HL-60/S4 treated with retinoic acid at 250 ng/mL for 4 days and 3 days (cell line): ENCODE measurements around the gene BRMS1L.
"Not testable (repeated sequence)": the region's sequence is repeated elsewhere in the genome, so short reads cannot be mapped to it uniquely, and the experiment has no call there.

Experiments used
- in situ Hi-C: fragments of 300-500 bp; cut with MboI; formaldehyde crosslinking; loops from 2 replicates; pipeline ENCODE4 v1.7.0; 2022; ENCODE audit warnings: low sequenced_read_pairs

The BRMS1L gene

DNA sequence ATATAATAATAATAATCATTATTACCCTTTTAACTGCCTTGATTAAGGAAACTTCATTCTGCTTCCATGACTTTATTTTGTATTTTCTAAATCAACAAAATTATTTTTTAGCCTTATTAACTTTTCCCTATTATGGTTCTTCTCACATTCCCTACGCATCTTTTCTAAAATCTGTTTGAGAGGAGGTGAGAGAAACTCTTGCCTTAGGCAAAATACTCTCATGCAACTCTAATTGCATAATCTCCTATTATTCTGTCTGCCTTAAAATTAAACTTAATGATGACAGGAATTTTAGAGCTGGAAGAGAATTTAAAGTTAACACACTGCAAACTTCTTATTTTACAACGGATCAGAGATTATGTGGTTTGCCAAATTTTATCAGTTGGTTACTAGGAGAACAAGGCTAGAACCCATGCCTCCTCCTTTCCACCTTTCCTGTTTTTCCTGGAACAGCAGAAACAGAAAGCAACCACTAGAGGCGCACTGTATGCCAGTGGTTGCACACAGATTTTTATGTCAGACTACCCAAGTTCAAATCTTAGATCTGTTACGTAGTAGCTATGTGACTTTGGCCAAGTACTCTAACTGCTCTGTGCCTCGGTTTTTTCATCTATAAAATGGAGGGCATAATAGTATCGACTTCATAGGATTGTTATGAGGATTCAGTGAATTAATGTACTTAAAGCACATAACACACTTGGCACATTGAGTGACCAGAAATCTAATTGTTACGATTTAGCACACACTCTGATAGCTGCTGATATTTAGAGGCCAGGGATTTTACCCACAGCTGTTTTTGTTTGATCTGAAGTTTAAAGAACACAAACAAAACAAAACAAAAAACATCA, 4.3 kb upstream of the BRMS1L start:
- in situ Hi-C loops = no loop called here

DNA sequence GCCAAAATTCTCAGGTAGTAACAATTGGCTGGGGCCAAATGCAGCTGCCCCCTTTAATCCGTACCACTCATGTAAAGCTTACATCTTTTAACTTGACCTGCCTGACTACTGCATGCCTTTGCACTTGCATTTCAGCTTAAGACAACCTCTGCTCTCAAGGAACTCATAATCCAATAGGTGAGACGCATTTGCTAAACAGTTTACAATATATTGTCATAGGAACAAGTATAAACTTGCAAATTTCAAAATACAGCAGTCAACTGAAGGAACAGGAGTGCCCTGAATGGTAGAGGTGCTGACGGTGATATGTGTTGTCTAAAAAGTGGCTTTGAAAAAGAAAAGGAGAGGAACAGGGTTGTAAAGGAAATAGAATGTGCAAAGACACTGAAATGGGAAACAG, 3.6 kb upstream of the BRMS1L start:
- in situ Hi-C loops = no loop called here

DNA sequence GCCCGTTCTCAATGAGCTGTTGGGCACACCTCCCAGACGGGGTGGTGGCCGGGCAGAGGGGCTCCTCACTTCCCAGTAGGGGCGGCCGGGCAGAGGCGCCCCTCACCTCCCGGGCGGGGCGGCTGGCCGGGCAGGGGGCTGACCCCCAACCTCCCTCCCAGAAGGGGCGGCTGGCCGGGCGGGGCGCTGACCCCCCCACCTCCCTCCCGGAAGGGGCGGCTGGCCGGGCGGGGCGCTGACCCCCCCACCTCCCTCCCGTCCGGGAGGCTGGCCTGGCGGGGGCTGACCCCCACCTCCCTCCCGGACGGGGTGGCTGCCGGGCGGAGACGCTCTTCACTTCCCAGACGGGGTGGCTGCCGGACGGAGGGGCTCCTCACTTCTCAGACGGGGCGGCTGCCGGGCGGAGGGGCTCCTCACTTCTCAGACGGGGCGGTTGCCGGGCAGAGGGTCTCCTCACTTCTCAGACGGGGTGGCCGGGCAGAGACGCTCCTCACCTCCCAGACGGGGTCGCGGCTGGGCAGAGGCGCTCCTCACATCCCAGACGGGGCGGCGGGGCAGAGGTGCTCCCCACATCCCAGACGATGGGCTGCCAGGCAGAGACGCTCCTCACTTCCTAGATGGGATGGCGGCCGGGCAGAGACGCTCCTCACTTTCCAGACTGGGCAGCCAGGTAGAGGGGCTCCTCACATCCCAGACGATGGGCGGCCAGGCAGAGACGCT, 1.5 kb upstream of the BRMS1L start:
- in situ Hi-C loops = not testable (repeated sequence)

GRCh38 chr14:35825968-35826217, 245 bp upstream of the BRMS1L start:
- in situ Hi-C loops = no loop called here

DNA sequence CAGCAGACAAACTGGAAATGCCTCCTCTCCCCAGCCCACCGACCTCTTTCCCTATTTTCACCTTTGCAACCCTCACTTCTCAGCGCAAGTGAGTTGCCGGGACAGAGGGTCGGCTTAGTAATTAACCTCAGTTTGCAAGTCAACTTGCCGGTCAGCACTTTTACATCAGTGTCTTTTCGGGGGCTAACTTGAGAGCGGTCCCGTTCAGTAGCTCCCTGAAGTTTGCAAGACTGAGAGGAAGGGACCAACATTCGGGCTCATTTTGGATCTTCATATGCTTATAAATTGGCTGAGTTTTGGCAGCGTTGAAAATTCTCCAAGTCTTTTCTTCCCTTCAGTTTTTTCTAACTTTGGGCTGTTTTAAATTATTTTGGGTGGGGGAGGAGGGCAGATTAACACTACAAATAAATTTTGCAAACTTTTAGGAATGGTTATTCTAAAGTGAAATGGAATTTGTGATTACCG, 846 bp downstream of the BRMS1L start:
- in situ Hi-C loops = no loop called here

DNA sequence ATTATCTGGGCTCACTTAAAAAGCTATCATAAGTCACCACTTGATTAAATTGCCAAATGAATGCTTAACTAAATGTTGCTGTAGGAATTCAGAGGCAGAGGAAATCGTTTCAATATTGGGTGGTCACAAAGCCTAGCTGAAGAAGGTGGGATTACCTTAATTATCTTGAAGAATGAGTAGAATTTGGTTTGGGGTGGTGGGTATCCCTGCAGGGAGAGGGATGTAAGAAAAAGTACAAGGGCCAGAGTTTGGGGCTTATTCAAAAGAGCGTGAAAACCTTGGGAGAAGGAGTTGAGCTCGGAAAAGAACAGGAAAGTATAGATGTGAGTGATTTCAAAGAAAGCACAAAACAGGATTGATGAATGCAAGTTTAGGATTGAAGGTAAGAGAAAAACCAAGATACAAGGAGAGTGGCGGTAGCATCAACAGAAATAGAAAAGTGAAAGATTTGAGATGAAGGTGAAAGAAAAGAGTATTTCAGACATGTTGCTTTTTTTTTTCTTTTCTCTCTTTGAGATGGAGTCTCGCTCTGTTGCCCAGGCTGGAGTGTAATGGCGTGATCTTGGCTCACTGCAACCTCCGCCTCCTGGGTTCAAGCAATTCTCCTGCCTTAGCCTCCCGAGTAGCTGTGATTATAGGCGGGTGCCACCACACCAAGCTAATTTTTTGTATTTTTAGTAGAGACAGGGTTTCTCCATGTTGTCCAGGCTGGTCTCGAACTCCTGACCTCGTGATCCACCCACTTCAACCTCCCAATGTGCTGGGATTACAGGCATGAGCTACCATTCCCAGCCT, 1.7 kb downstream of the BRMS1L start:
- in situ Hi-C loops = no loop called here

DNA sequence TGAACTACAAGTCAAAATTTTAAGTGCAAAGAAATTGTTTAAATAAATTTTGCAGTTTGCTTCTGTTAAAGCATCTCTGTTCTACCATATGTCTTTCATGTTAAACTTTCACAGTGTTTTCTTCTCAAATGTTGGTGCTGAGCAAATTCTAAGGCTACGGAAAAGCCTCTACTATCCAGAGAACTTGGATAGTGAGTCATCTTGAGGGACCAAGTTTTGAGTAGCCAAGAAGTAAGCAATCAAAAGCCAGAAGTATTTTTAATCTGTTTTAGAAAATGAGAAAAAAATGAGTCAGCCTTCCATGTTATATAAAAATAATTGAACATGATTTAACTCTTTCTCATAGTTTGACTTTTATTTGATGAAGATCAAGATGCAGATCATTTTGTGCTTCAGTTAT, 3.3 kb downstream of the BRMS1L start:
- in situ Hi-C loops = no loop called here

DNA sequence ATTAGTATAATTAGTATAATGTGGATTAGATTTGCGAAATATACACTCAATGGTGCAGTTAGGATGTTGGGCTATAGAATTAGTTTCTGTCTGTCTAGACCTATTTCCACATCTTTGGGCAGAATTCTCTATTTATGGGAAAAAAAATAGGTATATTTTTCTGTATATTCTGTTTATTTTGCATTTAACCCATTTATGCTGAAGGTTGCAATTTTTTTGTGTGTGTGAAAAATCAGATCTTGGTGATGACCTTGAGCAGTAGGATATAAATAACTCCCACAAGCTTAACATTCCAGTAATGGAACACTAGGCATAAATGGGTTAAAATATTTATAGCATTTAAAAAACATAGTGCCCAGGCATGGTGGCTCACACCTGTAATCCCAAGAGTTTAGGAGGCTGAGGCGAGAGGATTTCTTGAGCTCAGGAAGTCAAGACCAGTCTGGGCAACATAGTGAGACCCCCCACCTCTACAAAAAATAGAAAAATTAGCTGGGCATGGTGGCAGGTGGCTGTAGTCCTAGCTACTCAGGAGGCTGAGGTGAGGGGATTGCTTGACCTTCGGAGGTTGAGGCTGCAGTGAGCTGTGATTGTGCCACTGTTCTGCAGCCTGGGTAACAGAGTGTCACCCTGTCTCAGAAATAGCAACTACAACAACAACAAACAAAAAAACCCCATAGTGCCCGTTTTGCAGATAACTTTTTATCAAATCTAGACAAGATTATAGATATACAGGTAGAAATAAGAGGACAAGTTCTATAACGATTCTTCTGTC, 9.3 kb downstream of the BRMS1L start:
- in situ Hi-C loops = no loop called here

DNA sequence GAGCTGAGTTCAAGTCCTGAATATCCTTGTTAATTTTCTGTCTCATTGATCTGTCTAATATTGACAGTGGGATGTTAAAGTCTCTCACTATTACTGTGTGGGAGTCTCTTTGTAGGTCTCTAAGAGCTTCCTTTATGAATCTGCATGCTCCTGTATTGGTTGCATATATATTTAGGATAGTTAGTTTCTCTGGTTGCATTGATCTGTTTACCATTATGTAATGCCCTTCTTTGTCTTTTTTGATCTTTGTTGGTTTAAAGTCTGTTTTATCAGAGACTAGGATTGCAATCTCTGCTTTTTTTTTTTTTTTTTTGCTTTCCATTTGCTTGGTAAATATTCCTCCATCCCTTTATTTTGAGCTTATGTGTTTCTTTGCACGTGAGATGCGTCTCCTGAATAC, 15.6 kb downstream of the BRMS1L start:
- in situ Hi-C loops = not testable (repeated sequence)

DNA sequence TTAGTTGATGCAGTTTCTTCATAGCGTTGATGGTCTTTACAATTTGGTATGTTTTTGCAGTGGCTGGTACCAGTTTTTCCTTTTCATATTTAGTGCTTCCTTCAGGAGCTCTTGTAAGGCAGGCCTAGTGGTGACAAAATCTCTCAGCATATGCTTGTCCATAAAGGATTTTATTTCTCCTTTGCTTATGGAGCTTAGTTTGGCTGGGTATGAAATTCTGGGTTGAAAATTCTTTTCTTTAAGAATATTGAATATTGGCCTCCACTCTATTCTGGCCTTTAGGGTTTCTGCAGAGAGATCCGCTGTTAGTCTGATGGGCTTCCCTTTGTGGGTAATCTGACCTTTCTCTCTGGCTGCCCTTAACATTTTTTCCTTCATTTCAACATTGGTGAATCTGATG, 16.1 kb downstream of the BRMS1L start:
- in situ Hi-C loops = not testable (repeated sequence)

DNA sequence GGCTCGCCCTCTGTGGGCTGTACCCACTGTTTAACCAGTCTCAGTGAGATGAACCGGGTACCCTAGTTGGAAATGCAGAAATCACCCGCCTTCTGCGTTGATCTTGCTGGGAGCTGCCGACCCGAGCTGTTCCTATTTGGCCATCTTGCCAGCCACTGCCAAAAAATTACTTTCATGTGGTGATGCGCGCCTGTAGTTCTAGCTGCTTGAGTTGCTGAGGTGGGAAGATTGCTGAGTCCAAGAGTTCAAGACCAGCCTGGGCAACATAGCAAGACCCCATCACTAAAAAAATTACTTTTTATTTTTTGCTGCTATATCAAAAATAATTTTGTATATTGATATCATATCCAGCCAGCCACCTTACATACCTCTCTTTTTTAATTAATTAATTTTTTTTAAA, 18.4 kb downstream of the BRMS1L start:
- in situ Hi-C loops = no loop called here

DNA sequence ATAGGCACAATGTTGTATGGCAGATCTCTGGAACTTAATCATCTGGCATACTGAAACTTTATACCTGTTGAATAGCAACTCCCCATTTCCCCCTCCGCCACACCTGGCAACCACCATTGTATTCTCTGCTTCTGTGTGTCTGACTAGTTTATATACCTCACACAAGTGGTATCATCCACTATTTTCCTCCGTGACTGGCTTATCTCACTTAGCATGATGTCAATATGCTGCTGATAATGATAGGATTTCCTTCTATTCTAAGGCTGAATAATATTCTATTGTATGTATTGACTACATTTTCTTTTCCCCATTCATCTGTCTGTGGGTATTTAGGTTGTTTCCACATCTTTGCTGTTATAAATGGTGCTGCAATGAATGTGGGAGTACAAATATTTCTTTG, 21.5 kb downstream of the BRMS1L start:
- in situ Hi-C loops = no loop called here

- in situ Hi-C loops = no loop called here
These were observed 23.0 kb downstream of the BRMS1L start for GRCh38 chr14:35849122-35849521.

DNA sequence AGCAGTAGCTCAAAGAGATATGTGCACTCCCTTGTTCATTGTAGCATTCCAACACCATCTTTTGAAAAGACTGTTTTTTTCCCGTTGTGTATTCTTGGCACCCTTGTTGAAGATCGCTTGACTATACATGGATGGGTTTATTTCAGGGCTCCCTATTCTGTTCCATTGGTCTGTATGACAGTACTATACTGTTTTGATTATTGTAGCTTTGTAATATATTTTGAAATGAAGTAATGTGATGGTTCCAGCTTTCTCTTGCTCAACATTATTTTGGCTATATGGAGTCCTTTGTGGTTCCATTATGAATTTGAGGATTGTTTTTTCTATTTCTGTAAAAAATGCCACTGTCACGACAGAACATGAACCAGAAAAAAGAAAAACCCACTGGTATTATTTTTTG, 25.7 kb downstream of the BRMS1L start:
- in situ Hi-C loops = no loop called here

- in situ Hi-C loops = no loop called here
These were observed 27.1 kb downstream of the BRMS1L start for GRCh38 chr14:35853225-35853624.

DNA sequence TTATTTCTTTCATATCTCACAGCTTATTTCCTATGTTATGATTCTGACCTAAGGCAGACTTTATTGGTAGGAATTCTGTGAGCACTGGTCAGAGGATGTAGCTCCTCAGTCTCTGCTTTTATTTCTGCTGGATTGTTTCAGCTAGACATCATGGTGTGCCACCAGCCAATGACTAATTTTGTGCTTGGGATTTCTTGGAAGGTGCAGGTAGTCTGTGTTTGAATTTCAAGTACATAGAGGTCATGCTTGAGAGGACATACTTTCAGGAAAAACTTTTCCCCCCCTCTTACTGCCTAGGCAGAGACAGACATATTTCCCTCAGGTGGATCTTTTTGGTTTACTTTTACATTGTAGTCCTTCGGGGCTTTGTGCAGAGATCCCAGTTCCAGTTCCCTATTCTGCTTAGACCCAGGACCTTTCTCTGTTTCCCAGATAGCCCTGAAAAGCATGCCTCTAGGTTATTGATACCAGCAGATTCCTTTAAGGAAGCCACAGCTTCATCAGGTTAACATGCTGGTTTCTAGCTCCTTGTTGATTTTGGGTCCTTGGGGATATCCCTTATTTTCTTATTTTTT, 28.6 kb downstream of the BRMS1L start:
- in situ Hi-C loops = no loop called here

DNA sequence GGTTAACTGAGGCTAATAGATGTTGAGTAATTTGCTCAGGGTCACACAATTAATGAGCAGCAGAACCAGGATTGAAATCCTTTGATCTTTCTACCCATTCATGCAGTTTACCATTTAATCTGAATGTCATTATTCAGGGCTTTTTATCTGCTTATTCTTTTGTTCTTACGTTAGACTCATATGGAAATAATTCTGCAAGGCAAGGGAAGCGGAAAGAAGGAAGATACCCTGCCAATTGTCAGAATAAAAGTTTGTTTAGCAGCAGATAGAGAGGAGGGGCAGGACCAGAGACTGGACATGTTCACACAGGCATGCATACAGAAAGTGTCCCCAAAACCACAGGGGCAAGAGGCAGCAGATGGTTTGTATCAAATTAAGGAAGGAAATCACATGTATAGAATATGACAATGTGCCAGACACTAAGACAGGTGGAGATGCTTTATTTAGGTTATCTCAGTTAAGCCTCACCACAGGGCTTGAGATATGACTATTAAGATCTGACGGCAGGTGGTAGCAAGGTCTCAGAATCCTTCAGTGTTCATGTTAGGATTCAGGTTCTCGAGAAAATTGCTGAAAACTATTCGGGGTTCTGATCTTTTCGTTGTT, 29.8 kb downstream of the BRMS1L start:
- in situ Hi-C loops = no loop called here

DNA sequence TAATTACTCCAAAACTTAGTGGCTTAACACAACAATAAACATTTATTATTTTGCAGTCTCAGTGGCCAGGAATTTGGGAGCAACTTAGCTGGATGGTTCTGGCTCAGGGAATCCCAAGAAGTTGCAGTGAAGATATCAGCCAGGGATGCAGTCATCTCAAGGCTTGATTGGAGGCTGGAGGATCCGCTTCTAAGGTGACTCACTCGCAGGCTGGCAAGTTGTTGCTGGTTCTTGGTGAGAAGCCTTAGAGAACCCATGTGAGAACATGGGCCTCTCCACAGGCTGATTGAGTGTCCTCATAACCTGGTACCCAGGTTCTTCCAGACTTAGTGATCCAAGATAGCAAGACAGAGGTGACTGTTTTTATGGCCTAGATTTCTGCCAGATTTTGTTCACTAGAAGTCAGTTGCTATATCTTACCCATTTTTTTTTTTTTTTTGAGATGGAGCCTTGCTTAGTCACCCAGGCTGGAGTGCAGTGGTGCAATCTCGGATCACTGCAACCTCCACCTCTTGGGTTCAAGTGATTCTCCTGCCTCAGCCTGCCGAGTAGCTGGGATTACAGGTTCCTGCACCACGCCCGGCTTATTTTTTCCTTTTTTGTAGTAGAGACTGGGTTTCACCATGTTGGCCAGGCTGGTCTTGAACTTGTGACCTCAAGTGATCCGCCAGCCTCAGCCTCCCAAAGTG, 32.5 kb downstream of the BRMS1L start:
- in situ Hi-C loops = no loop called here

- in situ Hi-C loops = no loop called here
These were observed 35.2 kb downstream of the BRMS1L start for GRCh38 chr14:35861204-35861868.
